Endodermal cell (in vitro differentiated cells): ENCODE data around the gene UBE2H. TPM values are rescaled to one million over a fixed set of nuclear protein-coding genes. Genes with fewer than 3 reads are reported as not detected.

ENCODE experiments used
- DNase-seq: peaks from one replicate; pipeline ENCODE4 v3.0.0-alpha.2; 2017
- H3K27ac ChIP-seq: 2 replicates; pipeline ENCODE4 v1.5.1; 2013; ENCODE audit warnings: mild to moderate bottlenecking, low read depth, low read length, moderate library complexity
- H3K27me3 ChIP-seq: 2 replicates; pipeline ENCODE4 v1.6.1; 2013; ENCODE audit warnings: mild to moderate bottlenecking, low read length, moderate library complexity; ENCODE audit not compliant: insufficient read depth, control insufficient read depth, poor library complexity, severe bottlenecking
- H3K36me3 ChIP-seq: 2 replicates; pipeline ENCODE4 v1.7.0; 2013; ENCODE audit warnings: mild to moderate bottlenecking, low read length, moderate library complexity; ENCODE audit not compliant: control insufficient read depth, insufficient read depth
- H3K4me1 ChIP-seq: one replicate; pipeline ENCODE4 v1.7.0; 2013; ENCODE audit warnings: low read length; ENCODE audit not compliant: control insufficient read depth, insufficient read depth
- H3K4me3 ChIP-seq: 2 replicates; pipeline ENCODE4 v1.5.1; 2013; ENCODE audit warnings: mild to moderate bottlenecking, low read length, moderate library complexity
- H3K9ac ChIP-seq: 2 replicates; pipeline ENCODE4 v1.6.1; 2013; ENCODE audit warnings: mild to moderate bottlenecking, low read length, moderate library complexity; ENCODE audit not compliant: poor library complexity, severe bottlenecking; ENCODE audit errors: extremely low read depth
- H3K9me3 ChIP-seq: 2 replicates; pipeline ENCODE4 v1.6.1; 2013; ENCODE audit warnings: mild to moderate bottlenecking, low read length, moderate library complexity; ENCODE audit not compliant: control insufficient read depth
- H3K27ac Mint-ChIP-seq: 2 replicates; pipeline ENCODE4 v1.8.0; 2020; ENCODE audit warnings: mixed read lengths
- H3K27me3 Mint-ChIP-seq: 2 replicates; pipeline ENCODE4 v1.8.0; 2021; ENCODE audit warnings: mild to moderate bottlenecking, mixed read lengths; ENCODE audit not compliant: insufficient read depth
- H3K36me3 Mint-ChIP-seq: 2 replicates; pipeline ENCODE4 v1.8.0; 2020; ENCODE audit warnings: low read depth, mixed read lengths
- H3K4me1 Mint-ChIP-seq: 2 replicates; pipeline ENCODE4 v1.8.0; 2020; ENCODE audit warnings: mixed read lengths
- H3K4me3 Mint-ChIP-seq: 2 replicates; pipeline ENCODE4 v1.8.0; 2020; ENCODE audit warnings: mild to moderate bottlenecking, moderate library complexity, mixed read lengths
- H3K9me3 Mint-ChIP-seq: 2 replicates; pipeline ENCODE4 v1.8.0; 2020; ENCODE audit warnings: mild to moderate bottlenecking, mixed read lengths
- CTCF ChIP-seq: fragments of 200-600 bp; sonication (generic); conservative IDR thresholded peaks from 2 replicates; pipeline ENCODE4 v1.5.0; 2021; ENCODE audit warnings: antibody characterized with exemption, mild to moderate bottlenecking
- WGBS, 2 experiments: methylation state at CpG; one replicate each; pipeline versions ENCODE4 v1.1.5 to v1.1.7; 2013; ENCODE audit warnings: missing lambda C conversion rate in 2 of 2, mixed read lengths in 1 of 2; ENCODE audit not compliant: insufficient coverage in 1 of 2, insufficient read length in 1 of 2; 5-methylcytosine and 5-hydroxymethylcytosine counted together
- total RNA-seq, 2 donors: library from RNA; stranded (reverse); fragmentation: NEBNext Ultra II Directional in 1 of 2; extraction: Animal tissue kit (Norgen Biotek cat#: 25700) in 1 of 2; gene quantifications; 2 replicates in 1 of 2; 3 replicates in 1 of 2; pipeline ENCODE4 v1.2.1, GENCODE V29; 2021

Gene UBE2H
- total RNA-seq, 2 donors from 2014 or later: 74.5 to 74.7 TPM

GRCh38 chr7:129843365-129843898 lies 109.3 kb downstream of the UBE2H start:
- Histone ChIP-seq H3K4me1 (no peaks in the 10 kb centered on the region), H3K4me3 (no peak overlapping the region), H3K9me3 (no peaks in the 10 kb centered on the region), H3K27ac (no peak overlapping the region), H3K27me3 (no peaks in the 10 kb centered on the region), H3K36me3 (peaks cover 9% of the 10 kb centered on the region), H3K9ac (no peak overlapping the region)
- WGBS, 2 experiments: 48 to 49% methylated on average over 12 of the region's 12 CpGs
- DNase-seq: peak; percentile 82
- H3K27me3 Mint-ChIP-seq: no peaks in the 10 kb centered on the region
- peaks cover 13% of the 10 kb centered on the region for H3K4me1 Mint-ChIP-seq
- peak overlapping the region; percentile 86 for H3K27ac Mint-ChIP-seq
- H3K4me3 Mint-ChIP-seq: no peak overlapping the region
- H3K9me3 Mint-ChIP-seq: no peaks in the 10 kb centered on the region
- peaks cover 10% of the 10 kb centered on the region for H3K36me3 Mint-ChIP-seq
- TF ChIP-seq CTCF: no peak

DNA sequence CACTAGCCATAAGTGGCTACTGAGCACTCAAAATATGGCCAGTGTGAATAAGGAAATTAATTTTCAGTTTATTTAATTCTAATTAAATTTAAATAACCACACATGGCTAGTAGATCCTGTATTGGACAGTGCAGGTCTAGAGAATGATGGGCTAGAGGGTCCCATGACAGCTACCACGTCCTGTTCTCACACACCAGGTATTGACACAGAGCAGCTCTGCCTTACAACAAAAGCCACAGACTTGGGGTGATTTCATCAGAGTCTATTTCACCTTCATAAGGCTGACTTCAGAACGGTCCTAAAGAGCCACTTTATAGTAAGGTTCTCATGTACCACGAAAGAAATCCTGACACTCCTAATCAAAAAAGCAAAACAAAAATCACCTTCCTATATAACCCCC lies 111.3 kb downstream of the UBE2H start:
- Histone ChIP-seq H3K27ac (no peak overlapping the region), H3K36me3 (peaks cover 24% of the 10 kb centered on the region), H3K4me1 (no peaks in the 10 kb centered on the region), H3K4me3 (no peak overlapping the region), H3K9me3 (no peaks in the 10 kb centered on the region), H3K9ac (no peak overlapping the region), H3K27me3 (no peaks in the 10 kb centered on the region)
- no peak for TF ChIP-seq CTCF
- Mint-ChIP-seq H3K4me3 (no peak overlapping the region), H3K36me3 (peaks cover 10% of the 10 kb centered on the region), H3K27ac (no peak overlapping the region), H3K9me3 (no peaks in the 10 kb centered on the region), H3K4me1 (peaks cover 15% of the 10 kb centered on the region), H3K27me3 (no peaks in the 10 kb centered on the region)
- 87 to 100% methylated on average over 2 to 3 of the region's 3 CpGs for WGBS, 2 experiments
- no peak for DNase-seq

DNA sequence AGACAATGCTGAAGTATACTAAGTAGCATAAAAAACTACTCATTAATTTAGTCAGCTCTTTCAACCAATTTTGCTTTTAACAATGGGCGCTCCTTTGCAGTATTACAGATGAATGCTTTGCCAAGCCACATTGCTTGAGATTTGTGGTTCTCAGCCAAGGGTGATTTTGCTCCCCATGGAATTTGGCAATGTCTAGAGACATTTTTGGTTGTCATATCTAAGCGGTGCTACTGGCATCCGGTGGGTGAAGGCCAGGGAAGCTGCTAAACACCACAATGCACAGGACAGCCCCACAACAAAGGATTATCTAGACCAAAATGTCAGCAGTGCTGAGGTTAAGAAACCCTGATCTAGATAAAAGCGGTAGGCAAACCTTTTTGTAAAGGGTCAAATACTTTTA lies 112.0 kb downstream of the UBE2H start:
- H3K27me3 ChIP-seq: no peaks in the 10 kb centered on the region
- no peak overlapping the region for H3K4me3 ChIP-seq
- Mint-ChIP-seq H3K4me3 (no peak overlapping the region), H3K4me1 (peaks cover 19% of the 10 kb centered on the region), H3K27ac (peak overlapping the region; percentile 53), H3K27me3 (no peaks in the 10 kb centered on the region), H3K9me3 (no peaks in the 10 kb centered on the region), H3K36me3 (peaks cover 10% of the 10 kb centered on the region)
- H3K36me3 ChIP-seq: peaks cover 29% of the 10 kb centered on the region
- H3K9me3 ChIP-seq: no peaks in the 10 kb centered on the region
- no peak for TF ChIP-seq CTCF
- H3K27ac ChIP-seq: no peak overlapping the region
- 94 to 95% methylated on average over 2 to 4 of the region's 4 CpGs for WGBS, 2 experiments
- no peak for DNase-seq
- H3K9ac ChIP-seq: no peak overlapping the region
- H3K4me1 ChIP-seq: no peaks in the 10 kb centered on the region
